Stimulated activated CD4-positive, alpha-beta T cell treated with anti-CD3 and anti-CD28 coated beads, Interleukin-15, amount 100 ng/mL, for 1 hour (primary cell): Measurements from ENCODE around the gene CYP24A1.

Experiments used
- DNase-seq, 2 donors: peaks; one replicate each; pipeline ENCODE4 v3.0.0-alpha.2; 2020; ENCODE audit warnings: low read depth in 1 of 2, low spot score in 1 of 2

CYP24A1 gene

GRCh38 chr20:54158226-54158625 is 15.6 kb downstream of the CYP24A1 start:
- DNase-seq, result no peak

GRCh38 chr20:54156981-54157835 is 16.6 kb downstream of the CYP24A1 start:
- DNase-seq, result no peak

- DNase-seq, result no peak
These were observed 17.3 kb downstream of the CYP24A1 start for GRCh38 chr20:54156522-54156921.

- DNase-seq, result no peak
These were observed 18.0 kb downstream of the CYP24A1 start for GRCh38 chr20:54155736-54156317.

GRCh38 chr20:54154439-54154838 is 19.3 kb downstream of the CYP24A1 start:
- DNase-seq, result no peak

- DNase-seq, result no peak
These were observed 19.9 kb downstream of the CYP24A1 start for GRCh38 chr20:54153847-54154246.

- DNase-seq, result no peak
These were observed 20.8 kb downstream of the CYP24A1 start for GRCh38 chr20:54153041-54153327.

GRCh38 chr20:54152227-54153040 is 21.4 kb downstream of the CYP24A1 start:
- no peak for DNase-seq

GRCh38 chr20:54151511-54152226 is 22.1 kb downstream of the CYP24A1 start:
- DNase-seq, result no peak

GRCh38 chr20:54151075-54151439 is 22.7 kb downstream of the CYP24A1 start:
- DNase-seq, result no peak

- DNase-seq, result no peak
These were observed 24.0 kb downstream of the CYP24A1 start for GRCh38 chr20:54149765-54150264.

GRCh38 chr20:54148947-54149764 is 24.6 kb downstream of the CYP24A1 start:
- DNase-seq, result no peak

- no peak for DNase-seq
These were observed 27.1 kb downstream of the CYP24A1 start for GRCh38 chr20:54146672-54147071.

GRCh38 chr20:54144847-54145414 is 28.9 kb downstream of the CYP24A1 start:
- DNase-seq, result no peak

- no peak for DNase-seq
These were observed 32.7 kb downstream of the CYP24A1 start for GRCh38 chr20:54140927-54141566.

- DNase-seq, result no peak
These were observed 33.3 kb downstream of the CYP24A1 start for GRCh38 chr20:54140486-54140885.

GRCh38 chr20:54140067-54140466 is 33.7 kb downstream of the CYP24A1 start:
- DNase-seq, result no peak

GRCh38 chr20:54139188-54139587 is 34.6 kb downstream of the CYP24A1 start:
- DNase-seq, result no peak

GRCh38 chr20:54138427-54138826 is 35.4 kb downstream of the CYP24A1 start:
- no peak for DNase-seq

GRCh38 chr20:54137115-54137514 is 36.7 kb downstream of the CYP24A1 start:
- DNase-seq, result no peak
